Cerebellar cortex (tissue), 1 donor: ENCODE results near the gene TRAPPC2B.
A peak's percentile ranks its signal among the peaks of the same experiment; 100 is the strongest.

ENCODE experiments used
- DNase-seq: peaks from one replicate; pipeline ENCODE4 v3.0.0-alpha.2; 2015; ENCODE audit warnings: low spot score

The TRAPPC2B gene

DNA sequence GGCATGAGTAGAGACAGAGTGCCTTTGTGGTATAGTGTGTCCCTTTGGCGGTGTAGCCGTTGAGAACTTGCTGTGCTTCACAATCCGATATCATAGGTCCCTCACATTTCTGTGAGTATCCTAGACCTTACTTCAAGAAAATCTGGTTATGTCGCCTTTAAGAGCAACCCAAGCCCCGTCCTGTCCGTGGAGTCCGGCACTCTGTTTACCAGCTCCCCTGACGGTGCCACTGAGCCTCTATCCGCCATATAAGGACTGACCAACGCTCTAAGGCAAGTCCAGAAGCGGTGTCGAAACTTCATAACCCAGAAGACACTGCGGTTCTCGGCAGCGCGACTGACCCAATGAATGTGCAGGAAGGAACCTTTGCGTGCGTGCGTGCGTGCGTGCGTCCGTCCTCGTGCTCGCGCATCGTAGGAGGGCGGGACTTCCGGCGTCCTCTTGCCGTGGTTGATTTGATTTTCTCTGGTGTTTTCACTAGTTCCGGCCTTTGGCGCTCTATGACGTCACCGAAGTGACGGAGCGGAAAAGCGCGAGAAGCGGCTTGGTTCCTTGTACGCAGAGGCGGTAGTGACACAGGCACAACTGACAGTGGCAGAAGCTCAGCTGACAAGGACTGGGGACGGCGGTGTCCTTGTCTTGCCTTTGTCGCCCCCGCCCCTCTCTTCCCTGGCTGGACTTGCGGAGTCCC is at the start of gene TRAPPC2B, which contains the start of gene ZNF547:
Gene TRAPPC2B (plus strand): TSS at position 555 of the 691 bp plus-strand sequence. CDS start 1,283 bp downstream, outside the sequence.
Gene ZNF547 (plus strand): TSS at position 555 of the 691 bp plus-strand sequence. CDS start 5,005 bp downstream, outside the sequence.
- DNase-seq: peak; percentile 100

- DNase-seq: no peak
These were observed 49.2 kb upstream of the TRAPPC2B start for GRCh38 chr19:57314146-57314545.

DNA sequence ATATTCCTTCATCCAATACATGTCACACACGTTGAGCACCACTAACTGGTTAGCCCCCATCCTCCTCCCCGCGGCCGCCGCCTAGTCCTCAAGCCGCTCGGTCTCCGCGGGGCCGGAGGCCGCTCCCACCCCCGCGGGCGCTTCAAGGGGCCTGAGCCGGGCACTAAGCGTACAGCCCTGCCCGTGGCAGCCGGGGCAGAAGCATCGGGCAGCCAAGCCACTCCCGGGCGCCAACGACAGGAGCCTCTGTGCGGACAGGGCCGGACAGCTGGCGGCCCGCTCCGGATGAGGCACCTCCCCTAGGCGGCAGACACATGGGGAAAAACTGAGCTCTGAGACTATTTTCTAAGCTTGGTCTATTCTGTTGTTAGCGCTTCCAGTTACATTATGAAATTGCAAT is 45.8 kb upstream of the TRAPPC2B start:
- DNase-seq: peak; percentile 25

GRCh38 chr19:57319869-57320179 is 43.5 kb upstream of the TRAPPC2B start:
- no peak for DNase-seq

DNA sequence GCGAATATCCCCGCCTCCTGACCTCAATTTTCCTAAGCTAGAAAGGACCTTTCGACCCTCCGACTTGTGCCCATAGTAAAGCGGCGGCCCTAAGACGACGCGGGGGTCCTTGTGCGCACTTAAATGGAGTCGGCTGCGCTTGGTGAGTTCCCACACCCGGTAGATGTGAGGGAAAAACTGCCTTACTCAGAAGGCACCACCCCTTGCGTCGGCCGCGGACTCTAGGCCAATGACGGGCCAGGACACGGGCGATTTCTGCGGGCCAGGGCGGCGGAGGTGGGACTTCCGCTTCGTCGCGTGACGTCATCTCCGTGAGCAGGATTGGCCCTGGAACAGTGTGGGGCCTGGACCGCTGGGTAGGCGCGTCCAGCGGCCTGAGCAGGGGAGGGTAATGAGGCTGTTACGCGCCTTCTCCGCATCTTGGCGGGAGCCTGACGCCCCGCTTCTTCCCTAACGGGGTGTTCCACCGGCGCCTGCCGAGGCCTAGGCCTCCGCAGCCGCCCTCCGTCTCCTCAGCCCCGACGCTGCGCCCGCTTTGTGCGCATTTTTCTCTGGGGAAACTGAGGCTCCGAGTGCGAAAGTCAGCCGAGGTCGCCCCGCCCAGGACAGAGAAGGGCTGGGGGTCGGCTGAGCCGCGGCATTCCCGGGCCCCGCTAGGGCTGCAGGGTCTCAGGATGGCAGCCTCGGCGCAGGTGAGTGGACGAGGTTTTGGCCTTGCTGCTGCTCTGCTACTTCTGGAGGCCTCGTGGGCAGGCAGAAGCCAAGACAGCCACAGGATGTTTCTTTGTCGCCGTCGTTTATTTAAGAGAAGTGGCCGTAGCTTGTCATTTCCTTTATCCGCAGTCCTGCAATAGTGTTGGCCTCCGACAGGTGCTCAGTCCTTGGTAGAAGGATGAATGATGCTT is 42.9 kb upstream of the TRAPPC2B start, which contains the start of gene ZNF543:
Gene ZNF543 (plus strand): TSS at position 293 of the 905 bp plus-strand sequence. CDS start 382 bp downstream, at position 675.
- DNase-seq: peak; percentile 98

- DNase-seq: no peak
These were observed 42.2 kb upstream of the TRAPPC2B start for GRCh38 chr19:57321116-57321515.

DNA sequence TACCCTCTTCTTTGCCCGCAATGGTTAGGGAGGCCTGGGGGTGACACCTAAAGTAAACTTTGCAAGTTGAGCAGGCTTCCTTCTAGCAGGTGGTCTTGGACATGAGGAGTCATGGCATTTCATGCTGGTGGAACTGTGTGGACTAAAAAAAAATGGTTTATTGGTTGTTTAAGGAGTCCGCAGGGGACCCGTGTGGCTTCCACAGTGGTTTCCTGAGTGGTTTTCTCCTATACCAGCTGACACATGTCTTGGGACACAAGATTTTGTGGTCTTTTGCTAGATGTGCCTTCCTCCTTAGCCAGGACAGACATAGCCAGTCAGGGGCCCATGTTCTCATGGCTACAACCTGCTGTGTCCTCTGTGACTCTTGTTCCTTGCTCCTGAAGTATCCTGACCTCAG is 41.6 kb upstream of the TRAPPC2B start:
- no peak for DNase-seq

- DNase-seq: no peak
These were observed 38.4 kb upstream of the TRAPPC2B start for GRCh38 chr19:57324992-57325391.

DNA sequence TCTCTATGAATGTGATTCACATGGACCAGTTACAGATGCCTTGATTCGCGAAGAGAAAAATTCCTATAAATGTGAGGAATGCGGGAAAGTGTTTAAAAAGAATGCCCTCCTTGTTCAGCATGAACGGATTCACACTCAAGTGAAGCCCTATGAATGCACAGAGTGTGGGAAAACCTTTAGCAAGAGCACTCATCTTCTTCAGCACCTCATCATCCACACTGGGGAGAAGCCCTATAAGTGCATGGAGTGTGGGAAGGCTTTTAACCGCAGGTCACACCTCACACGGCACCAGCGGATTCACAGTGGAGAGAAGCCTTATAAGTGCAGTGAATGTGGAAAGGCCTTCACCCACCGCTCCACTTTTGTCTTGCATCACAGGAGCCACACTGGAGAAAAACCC is 35.4 kb upstream of the TRAPPC2B start:
- DNase-seq: no peak

GRCh38 chr19:57334191-57334590 is 29.2 kb upstream of the TRAPPC2B start:
- no peak for DNase-seq

- no peak for DNase-seq
These were observed 24.5 kb upstream of the TRAPPC2B start for GRCh38 chr19:57338877-57339276.

DNA sequence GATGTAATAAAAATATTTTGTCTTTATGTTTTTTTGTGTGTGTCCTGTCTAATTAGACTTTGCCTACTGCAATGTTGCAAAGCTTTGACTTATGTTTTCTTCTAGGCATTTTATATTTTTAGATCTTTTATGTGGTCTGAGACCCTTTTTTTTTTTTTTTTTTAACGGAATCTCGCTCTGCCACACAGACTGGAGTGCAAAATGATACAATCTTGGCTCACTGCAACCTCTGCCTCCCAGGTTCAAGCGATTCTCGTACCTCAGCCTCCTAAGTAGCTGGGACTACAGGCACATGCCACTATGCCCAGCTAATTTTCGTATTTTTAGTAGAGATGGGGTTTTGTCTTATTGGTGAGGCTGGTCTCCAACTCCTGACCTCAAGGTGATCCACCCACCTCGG is 20.8 kb upstream of the TRAPPC2B start:
- no peak for DNase-seq

GRCh38 chr19:57348136-57348535 is 15.2 kb upstream of the TRAPPC2B start:
- no peak for DNase-seq

DNA sequence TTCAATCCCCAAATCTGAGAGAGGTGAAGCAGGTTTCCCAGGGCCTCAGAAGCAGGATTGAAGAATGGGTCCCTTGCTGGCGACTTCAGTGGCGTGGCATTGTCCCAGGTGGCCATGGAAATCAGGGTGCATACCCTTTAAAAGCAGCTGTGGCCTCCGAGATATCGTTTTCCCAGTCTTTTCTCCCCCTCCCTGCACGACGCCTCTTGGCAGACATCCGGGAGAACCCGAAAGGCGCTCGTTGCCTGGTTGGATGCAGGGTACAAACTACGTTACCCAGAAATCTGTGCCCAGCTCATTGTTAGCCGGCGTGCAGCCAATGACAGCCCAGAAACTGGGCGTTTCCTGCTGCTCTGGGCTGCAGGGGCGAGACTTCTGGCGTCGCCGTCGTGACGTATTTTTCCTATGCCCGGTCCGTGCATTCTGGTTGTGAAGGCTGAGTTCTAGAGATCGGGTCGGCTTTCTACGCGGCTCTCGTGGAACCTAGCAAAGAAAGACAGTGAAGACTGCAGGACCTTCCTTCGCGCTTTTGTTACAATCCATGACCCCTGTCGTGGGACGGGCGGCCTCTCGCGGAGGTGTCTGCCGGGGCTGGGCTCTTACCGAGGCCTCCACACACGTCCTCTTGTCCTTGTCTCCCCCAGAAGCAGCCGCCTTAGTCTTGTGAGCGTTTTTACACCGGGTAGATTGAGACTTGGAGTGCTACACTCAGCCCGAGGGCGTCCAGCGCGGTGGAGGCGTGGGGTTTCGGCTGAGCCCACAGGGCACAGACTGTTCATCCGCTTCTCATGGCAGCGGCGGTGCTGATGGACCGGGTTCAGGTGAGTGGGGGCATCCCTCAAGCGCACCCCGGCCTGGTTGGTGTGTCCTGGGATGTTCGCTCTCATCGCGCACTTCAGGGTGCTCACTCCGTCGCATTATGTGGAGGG is 12.2 kb upstream of the TRAPPC2B start, which contains the start of gene ZNF304:
Gene ZNF304 (plus strand): TSS at position 395 of the 929 bp plus-strand sequence. CDS start 394 bp downstream, at position 789.
- DNase-seq: peak; percentile 99

DNA sequence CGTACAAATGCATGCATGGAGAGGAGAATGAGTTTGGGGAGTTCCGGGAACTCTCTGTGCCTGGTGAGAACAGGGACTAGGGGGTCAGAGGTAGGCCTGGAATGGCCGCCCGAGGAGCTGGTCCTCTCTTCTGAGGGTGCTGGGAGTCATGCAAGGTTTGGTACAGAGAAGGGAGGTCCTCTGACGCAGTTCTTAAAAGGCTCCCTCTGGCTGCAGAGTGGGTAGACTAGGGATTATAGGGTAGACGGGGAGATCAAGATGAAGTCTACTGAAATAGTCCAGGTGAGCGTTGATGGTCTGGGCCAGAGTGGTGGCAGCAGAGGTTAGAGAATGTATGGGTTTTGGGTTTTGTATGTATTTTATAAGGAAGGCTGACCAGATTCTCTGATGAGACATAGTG is 11.5 kb upstream of the TRAPPC2B start:
- no peak for DNase-seq

- no peak for DNase-seq
These were observed 7.4 kb upstream of the TRAPPC2B start for GRCh38 chr19:57355916-57356315.

DNA sequence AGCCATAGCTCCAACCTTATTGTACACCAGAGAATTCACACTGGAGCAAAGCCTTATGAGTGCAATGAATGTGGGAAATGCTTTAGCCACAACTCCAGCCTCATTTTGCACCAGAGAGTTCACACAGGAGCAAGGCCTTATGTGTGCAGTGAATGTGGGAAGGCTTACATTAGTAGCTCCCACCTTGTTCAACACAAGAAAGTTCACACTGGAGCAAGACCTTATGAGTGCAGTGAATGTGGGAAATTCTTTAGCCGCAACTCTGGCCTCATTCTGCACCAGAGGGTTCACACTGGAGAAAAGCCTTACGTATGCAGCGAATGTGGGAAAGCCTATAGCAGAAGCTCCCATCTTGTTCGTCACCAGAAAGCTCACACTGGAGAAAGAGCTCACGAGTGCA is 5.9 kb upstream of the TRAPPC2B start:
- no peak for DNase-seq

DNA sequence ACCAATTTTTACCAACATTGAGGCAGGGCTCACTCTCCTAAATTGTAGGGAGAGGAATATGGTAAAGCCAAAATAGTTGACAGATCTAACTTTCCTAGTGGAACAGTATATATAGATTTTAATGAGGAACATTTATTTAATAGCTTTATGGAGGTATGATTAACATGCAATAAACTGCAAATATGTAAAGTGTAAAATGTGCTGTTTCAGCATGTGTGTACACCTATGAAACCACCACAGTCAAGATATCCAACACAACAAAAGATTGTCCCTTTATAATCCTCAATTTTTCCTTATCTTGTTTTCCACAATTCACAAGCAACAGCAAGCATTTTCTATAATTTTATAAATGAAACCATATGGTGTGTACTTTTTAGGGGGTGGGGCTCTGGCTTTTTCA is 4.1 kb upstream of the TRAPPC2B start:
- no peak for DNase-seq

- no peak for DNase-seq
These were observed 932 bp upstream of the TRAPPC2B start for GRCh38 chr19:57362419-57362818.

DNA sequence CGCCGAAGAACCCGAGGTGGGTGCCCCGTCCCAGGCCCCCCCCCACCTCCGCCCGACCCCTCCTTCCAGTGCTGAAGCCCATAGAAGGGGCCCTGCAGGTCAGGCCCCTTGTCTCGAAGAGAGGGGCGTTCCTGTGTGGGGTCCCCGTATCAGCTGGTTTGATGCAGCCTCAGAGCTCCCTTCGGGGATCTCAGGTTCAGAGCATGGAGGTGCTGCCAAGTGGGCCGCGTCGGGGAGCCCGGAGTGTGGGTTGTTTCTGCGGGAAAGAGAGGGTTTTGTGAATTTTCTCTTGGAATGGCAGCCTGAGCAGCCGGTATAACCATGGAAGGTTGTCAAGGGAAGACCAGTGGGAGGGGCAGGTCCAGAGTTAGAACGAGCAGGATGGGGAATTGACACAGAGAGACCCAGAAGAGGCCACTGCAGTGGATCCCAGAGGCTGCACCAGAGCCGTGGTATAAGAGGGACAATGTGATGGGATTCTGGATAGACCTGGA is 384 bp downstream of the TRAPPC2B start:
- no peak for DNase-seq

DNA sequence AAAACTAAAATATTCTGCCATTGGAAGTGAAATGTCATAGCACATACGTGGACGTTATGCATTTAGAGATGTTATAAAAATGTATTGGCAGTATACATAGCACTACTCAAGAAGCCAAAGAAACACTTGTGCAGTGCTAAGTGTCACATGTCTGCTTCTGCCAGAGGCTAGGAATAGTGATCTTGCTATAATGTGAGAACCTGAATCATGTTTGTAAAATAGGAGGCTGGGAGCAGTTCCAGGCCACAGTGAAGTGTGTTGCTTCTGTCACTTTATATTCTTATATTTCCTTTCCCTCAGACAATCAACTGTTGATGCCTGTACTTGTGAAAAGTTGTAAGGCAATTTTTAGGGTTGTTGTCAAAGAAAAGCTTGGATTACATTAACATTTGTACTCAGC is 3.4 kb downstream of the TRAPPC2B start:
- no peak for DNase-seq

- DNase-seq: no peak
These were observed 10.8 kb downstream of the TRAPPC2B start for GRCh38 chr19:57374179-57374578.
